ENCODE results near the gene COX6A2.

The COX6A2 gene

GRCh38 chr16:31474773-31475738 lies 46.9 kb upstream of the COX6A2 start:
- no peak for DNase-seq
- intact Hi-C loops (cut with DNase I; ENCODE audit: low total_unique reads) = loop anchor here (2.0 kb wide), 1 partner anchor 16 kb away; the partner anchor contains the start of gene ARMC5
- peaks cover 46 to 55% (median 50%) of the 10 kb centered on the region in 3 donors for H3K36me3 ChIP-seq
- H3K27me3 ChIP-seq = no peaks in the 10 kb centered on the region
- peaks cover 0 to 30% (median 26%) of the 10 kb centered on the region in 4 donors for H3K4me1 ChIP-seq
- no peak overlapping the region for H3K4me3 ChIP-seq
- no peak for TF ChIP-seq CTCF (IDR thresholded peaks at IDR 0.05)
- no peaks in the 10 kb centered on the region for H3K9me3 ChIP-seq
- peak overlapping the region in 1 of 2 donors; percentile 99 for H3K27ac ChIP-seq

- Histone ChIP-seq H3K4me1 (peaks cover 0 to 30% (median 26%) of the 10 kb centered on the region in 4 donors), H3K27me3 (no peaks in the 10 kb centered on the region), H3K9me3 (no peaks in the 10 kb centered on the region), H3K27ac (peak overlapping the region in 1 of 2 donors; percentile 99), H3K4me3 (no peak overlapping the region), H3K36me3 (peaks cover 46 to 55% (median 50%) of the 10 kb centered on the region in 3 donors)
- intact Hi-C loops (cut with DNase I; ENCODE audit: low total_unique reads) = loop anchor here (2.0 kb wide), 1 partner anchor 15 kb away; the partner anchor contains the start of gene ARMC5
- TF ChIP-seq CTCF (IDR thresholded peaks at IDR 0.05) = no peak
- peak in 1 of 2 donors; percentile 55 for DNase-seq
These were observed 46.1 kb upstream of the COX6A2 start for GRCh38 chr16:31474173-31474714.

- TF ChIP-seq CTCF (IDR thresholded peaks at IDR 0.05) = no peak
- peak overlapping the region; percentile 93 to 99 for H3K27ac ChIP-seq
- H3K36me3 ChIP-seq = peaks cover 46 to 55% (median 50%) of the 10 kb centered on the region in 3 donors
- peaks cover 0 to 30% (median 26%) of the 10 kb centered on the region in 4 donors for H3K4me1 ChIP-seq
- DNase-seq = no peak
- no peaks in the 10 kb centered on the region for H3K27me3 ChIP-seq
- intact Hi-C loops (cut with DNase I; ENCODE audit: low total_unique reads) = no loop called here
- H3K4me3 ChIP-seq = peak overlapping the region; percentile 72 to 84
- H3K9me3 ChIP-seq = no peaks in the 10 kb centered on the region
These were observed 45.3 kb upstream of the COX6A2 start for GRCh38 chr16:31473264-31473984.

GRCh38 chr16:31472709-31473203 lies 44.6 kb upstream of the COX6A2 start:
- peak overlapping the region; percentile 93 to 99 for H3K27ac ChIP-seq
- H3K36me3 ChIP-seq = peaks cover 43 to 49% (median 44%) of the 10 kb centered on the region in 3 donors
- DNase-seq = peak; percentile 91 to 98
- TF ChIP-seq CTCF (IDR thresholded peaks at IDR 0.05) = peak; percentile 73 to 81
- H3K9me3 ChIP-seq = no peaks in the 10 kb centered on the region
- peaks cover 0 to 30% (median 25%) of the 10 kb centered on the region in 4 donors for H3K4me1 ChIP-seq
- H3K4me3 ChIP-seq = peak overlapping the region; percentile 72 to 84
- no peaks in the 10 kb centered on the region for H3K27me3 ChIP-seq
- intact Hi-C loops (cut with DNase I; ENCODE audit: low total_unique reads) = no loop called here

All from tibial artery (tissue), 4 donors.